Stimulated activated CD4-positive, alpha-beta T cell treated with anti-CD3 and anti-CD28 coated beads, Interleukin-1b, Interleukin-23, amount 100 ng/mL, for 24 hours (primary cell): ENCODE data around the gene PEX26.
"Not testable (repeated sequence)": the region's sequence is repeated elsewhere in the genome, so short reads cannot be mapped to it uniquely, and the experiment has no call there.

Experiments used
- DNase-seq, 4 experiments: peaks; one replicate each; pipeline ENCODE4 v3.0.0-alpha.2; 2020; ENCODE audit warnings: low read depth in 4 of 4, low spot score in 1 of 4

Gene PEX26

DNA sequence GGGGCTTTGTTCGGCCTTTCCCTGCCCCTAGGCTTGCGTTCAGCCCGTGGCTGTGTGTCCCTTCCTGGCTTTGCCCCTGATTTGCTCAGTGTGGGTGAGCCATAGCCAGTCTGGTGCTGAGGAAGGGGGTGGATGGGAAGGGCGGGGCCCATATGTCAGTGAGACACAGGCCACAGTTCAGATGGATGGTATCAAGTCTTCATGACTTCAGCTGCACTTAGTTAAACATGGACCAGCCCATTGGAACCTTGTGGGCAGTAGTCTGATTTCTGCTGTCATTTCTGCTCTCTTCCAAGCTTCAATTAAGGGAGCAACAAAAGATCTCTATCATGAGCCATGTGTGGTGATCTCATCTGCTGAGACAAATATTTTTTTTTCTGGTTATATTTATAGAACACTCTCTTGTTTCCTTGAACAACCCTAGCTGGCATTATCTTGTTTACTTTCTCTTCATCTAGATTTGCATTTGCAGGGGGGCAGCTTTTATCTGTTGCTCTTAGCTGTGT, 21.6 kb upstream of the PEX26 start:
- DNase-seq = no peak

DNA sequence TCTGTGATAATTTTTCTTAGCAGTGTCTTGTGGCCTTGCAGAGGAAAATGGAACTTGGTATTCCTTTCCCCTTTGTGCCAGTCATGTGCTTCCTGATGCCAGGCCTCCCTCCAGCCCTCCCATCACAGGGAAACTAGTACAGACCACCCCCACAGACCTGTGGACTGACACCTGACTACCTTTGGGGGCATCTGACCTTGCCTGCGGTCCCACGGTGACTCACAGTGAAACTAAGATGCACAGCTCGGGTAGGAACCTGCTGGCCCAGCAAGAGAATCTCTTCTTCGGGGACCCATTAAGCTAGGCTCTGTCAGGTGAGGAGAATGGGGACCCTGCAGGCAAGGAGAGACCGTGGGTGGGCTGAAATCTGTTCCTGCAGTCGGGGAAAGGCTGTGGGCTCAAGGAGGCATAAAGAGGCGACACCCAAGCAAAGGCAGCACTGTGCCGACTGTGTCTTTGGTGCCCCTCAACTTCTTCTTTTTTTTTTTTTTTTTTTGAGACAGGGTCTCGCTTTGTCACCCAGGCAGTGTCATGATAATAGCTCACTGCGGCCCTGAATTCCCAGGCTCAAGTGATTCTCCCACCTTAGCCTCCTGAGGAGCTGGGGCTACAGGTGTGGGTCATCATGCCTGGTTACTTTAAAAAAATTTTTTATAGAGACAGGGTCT, 20.8 kb upstream of the PEX26 start:
- no peak for DNase-seq

DNA sequence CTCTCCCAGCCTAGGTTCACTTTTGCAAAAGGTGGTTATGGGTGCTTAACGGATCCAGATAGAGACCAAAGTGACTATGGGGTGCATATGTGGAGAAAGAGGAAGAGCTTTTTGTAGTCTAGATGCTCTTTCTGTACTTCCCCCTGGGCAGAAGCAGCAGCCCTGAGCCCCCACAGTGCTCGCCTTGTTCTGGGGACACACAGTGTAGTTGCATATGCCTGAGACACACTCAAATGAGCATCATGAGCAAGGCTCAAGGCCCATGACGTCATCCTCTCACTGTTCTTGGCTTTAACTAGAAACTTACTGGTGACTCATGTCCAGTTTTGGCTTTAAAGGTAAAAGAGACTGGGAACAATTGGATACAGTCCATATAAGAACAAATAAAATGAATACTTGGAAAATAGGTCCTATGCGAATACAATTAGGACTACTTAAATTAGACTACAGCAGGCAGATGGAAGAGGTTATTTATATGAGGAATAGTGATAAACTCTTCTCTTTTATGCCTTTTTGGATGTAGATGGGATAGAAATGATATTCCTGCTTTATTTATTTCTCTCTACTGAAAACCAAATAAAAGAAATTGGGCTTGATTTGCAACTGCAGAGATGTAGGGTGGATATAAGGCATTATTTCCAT, 20.1 kb upstream of the PEX26 start:
- DNase-seq = no peak

DNA sequence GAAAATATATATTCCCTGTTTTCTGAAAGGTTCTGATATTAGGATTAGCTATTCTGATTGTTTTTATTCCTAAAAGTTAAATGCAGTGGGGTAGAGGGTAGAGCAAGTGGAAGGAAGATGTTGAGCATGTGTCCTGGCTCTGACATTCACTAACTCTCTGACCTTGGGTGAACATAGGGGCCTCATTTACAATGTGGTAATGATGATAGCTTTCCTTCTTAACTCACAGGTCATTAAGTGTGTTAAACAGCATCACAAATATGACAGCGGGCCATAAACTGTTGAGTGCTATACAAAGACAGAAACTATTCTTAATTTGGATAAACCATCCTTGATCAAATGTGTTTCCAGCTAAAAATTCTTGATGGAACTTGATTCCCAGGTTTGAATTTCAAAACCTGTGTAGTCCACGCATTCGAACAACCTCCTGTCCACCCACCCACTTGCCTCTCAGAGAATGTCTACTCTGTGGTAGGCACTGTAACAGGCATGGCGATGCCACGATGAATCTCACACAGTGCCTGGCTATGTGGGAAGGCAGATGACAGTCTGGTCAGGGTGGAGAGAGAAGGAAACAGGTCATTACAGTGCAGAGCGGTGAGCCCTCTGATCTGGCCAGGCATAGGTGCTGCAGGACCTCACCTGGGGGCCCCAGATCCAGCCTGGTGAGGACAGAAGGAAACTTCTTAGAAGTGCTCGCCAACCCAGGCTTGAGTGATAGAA, 19.3 kb upstream of the PEX26 start:
- no peak for DNase-seq

DNA sequence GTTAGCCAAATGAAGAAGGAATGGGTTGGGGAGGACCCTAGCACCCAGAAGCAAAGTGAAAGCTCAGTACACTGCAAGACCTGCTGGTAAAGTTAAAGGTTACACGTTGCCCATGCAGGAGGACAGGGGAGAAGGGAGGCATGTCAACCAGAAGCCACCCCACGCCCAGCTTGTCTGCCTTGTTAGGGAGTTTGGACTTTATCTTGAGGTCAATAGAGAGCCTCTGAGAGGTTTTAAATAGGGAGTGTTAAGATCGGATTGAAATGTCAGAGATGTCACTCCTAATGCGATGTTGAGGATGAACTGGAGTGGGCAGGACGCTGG, 18.7 kb upstream of the PEX26 start:
- DNase-seq = no peak

DNA sequence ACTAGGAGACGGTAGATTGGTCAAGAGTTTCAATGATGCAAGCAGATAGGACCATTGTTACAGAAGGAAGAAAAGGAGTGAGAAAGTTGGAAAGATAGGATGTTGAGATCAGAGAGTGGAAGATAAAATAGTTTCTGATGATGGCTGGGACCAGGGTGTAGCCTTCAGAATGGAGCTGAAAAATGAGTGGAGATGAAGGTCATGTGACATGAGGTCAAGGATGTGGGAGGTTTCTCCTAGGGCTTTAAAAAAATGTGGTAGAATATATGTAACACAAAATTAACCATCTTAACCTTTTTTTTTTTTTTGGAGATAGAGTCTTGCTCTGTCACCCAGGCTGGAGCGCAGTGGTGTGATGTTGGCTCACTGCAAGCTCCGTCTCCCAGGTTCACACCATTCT, 18.3 kb upstream of the PEX26 start:
- DNase-seq = no peak

DNA sequence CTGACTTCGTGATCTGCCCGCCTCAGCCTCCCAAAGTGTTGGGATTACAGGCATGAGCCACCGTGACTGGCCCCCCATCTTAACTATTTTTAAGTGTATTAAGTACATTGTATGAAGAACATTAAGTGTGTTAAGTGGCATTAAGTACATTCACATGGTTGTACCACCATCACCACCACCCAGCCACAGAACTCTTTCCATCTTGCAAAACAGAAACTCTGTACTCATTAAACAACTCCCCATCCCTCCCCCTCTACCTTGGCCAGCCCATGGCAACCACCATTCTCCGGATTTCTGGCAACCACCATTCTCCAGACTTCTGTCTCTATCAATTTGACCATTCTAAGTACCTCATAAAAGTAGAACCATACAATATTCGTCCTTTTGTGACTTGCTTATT, 17.8 kb upstream of the PEX26 start:
- no peak for DNase-seq

DNA sequence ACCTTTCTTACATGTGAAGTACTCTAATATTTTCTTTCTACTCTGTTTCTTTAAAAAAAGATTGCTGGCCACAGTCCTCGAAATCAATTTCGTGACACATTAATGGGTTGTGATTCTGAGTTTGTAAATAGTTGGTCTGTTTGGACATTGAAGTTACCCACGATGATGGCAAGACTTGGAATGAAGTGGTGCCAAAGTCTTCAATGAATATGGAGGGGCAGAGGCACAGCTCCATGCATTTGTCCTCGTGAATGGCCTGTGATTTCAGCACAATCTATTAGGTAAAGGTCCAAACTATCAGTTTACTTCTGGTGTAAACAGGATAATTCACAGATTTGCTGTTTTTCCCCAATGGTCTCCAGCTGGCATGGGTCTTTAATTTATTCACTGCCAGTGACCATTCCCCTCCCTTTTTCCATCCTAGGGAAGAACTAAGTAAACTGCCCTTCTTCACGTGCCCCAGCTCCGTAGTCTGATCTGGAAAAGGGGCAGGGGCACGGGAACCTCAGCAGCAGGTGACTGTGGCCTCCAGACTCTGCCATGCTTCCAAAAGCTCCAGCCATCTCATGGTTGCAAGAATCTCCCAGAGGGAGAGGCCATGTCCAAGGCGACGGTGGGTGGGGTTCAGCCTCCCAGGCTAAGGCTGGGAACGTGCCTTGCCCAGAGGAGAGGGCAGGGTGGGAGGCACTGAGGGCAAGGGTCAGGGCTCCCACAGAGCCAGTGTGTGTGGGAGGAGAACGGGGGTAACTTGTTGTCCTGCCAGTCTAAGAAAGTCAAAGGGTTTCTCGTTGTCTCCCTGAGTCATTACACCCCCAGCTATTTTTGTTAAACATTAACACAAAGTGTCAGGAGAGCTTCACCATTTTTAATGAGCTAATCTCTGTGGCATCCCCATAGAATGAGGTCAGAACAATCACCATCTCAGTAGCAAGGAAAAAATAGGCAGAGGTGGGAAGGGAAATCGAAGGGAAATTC, 16.9 kb upstream of the PEX26 start:
- no peak for DNase-seq

DNA sequence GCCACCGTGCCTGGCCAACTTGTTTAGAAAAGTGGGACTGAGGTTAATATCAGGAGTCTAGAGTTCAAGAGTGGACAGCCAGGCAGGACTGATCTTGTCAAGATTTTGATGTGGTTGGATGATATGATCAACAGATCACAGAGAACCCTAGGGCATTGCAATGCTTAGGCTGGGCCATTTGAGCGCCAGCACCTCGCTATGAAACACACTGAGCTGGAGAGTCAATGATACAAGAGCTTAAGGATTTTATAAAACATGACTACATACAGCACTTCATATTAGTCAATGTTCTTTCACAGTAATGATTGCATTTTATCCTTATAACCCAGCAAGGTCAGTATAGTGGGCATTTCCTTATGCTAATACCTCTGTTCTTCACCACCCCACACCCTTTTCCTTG, 15.4 kb upstream of the PEX26 start:
- no peak for DNase-seq

DNA sequence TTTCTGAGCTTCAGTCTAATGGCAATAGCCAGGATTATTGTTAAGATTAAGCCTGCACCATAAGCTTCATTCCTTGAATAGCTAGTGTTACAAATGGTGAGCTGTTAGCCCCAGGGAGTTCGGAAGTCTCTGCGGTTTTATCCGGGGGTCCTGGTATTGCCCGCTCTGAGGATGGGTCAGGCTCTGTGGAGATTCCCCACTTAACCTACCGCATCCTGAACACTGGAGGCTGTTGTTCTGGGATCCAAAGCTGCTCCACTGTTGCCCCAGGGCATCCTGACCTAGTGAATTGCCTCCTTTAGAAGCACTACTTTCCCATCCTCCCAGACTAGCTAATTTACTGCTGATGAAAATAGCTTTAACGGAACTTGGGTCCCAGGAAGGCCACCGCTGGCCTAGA, 14.5 kb upstream of the PEX26 start:
- DNase-seq = no peak

DNA sequence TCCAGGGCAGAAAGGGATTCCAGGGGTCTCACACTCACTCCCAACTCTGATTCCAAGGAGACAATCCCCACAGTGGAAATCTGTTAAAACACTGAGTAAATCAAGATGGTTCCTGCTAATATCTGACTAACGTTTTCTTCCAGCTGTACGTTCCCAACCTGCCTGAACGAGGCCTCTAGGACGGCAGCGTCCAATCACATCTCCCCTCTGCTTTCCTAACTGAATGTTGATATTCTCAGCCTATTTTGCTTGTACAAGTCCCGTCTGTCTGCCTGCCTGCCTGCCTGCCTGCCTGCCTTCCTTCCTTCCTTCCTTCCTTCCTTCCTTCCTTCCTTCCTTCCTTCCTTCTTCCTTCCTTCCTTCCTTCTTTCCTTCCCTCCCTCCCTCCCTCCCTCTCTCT, 14.1 kb upstream of the PEX26 start:
- DNase-seq = not testable (repeated sequence)

DNA sequence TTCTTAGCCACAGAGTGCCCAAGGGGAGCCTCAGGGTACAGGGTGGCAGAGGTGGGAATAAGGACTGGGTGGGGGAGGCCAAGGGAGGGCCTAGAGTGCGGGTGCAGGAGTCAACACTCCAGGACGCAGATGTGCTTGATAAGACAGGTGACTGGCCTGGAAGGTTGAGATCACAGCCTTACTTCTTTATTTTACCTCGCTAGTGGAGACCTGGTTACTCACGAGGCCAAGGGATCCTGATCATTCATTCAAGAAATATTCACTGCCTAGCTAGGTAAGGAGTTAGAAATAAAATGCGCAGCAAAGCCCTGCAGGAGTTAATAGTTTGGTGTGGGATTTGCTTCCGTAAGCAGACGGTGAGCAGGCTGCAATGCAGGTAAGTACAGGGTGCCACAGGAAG, 13.2 kb upstream of the PEX26 start:
- DNase-seq = no peak

DNA sequence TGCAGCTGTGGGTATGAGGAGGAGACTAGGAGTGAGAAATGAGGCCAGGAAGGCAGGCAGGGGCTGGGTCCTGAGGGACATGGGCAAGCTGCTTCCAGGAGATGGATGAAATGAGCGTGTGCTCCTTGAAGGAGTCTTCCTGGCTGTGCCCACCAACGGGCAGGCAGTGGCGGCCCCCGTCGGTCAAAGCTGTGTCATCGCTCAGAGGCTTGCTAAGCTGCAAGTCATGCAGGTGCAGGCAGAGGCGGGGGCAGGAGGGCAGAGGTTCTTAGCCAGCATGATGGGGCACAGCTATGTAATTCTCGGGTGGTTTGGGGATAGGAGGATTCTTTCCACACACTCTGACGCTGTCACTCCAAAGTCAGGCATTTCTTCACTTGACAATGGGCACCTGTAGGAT, 12.5 kb upstream of the PEX26 start:
- DNase-seq = no peak

DNA sequence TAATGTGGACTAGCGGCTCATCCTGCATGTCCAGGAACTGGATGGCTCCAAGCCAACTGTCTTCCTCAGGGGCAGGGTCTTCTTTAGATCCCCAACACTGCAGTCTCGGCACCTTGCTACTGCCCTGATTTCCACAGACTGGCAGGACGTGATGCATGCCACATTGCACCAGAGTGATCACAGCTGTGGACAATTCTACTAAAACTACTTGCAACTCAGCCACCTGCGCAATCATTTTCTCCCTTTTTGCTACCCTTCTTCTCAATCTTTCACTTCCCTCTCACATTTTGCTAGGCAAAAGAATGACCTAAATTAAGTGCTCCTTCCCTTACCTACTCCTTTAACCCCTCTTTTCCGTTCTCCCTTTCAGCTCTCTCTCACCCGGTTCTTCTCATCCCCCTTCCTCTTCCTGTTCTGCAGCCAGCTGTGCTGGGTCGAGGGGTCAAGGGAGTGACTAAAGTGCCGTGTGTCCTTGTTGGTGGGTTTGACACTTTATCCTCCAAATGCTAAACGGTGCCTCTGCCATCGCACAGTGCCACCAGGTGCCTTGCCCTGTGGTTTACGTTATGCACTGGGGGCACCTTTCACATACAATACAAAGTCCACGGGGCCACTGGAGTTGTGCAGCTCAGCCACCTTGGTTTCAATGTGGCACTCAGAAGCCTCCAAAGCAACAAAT, 11.5 kb upstream of the PEX26 start:
- no peak for DNase-seq

DNA sequence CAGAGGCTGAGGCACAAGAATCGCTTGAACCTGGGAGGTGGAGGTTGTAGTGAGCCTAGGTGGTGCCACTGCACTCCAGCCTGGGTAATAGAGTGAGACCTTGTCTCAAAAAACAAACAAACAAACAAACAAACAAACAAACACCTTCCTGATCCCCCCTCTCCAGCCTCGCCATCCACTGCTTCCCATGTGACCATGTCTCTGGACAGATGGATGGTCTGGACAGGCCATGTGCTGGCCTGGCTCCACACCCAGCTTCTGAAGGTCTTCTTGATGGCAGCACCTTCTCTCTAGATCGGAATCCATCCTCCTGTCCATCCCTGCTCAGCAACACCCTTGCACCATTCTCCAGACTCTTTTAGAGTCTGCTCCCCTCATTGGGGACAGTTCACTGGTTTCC, 10.7 kb upstream of the PEX26 start:
- no peak for DNase-seq

DNA sequence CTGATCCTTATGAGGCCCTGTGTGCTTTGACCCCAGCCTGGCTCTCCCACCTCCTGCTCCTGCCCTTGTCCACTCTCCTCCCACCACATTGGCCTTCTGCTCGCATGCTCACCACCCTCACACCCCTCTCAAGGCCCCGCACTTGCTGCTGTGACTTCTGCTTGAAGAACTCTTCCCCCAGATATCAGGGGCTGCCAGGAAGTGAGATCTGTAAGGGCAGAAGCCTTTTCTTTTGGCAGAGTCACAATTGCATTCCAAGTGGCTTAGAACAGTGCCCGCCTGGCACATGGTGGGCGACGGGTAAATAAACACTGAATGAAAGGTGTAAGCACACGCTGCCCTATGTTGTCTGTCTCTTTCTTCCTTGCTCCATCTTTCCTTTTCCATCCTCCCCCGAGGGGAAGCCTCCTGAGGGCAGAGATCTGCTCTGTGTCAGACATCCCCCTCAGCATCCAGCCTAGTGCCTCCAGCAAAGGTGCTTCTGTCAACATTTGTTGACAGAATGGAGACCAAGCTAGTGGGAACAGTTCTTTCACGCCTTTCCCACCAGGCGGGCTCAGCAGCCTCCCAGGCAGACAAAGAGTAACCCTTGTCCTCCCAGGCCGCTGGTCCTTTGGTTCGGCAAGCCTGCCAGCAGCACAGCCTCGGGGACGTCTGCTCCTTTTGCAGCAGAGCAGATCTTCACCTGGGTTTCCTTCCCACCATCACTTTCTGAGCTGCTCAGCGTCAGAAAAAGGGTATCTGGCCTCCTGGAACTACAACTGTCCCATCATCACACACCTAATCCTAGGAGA, 10.0 kb upstream of the PEX26 start:
- no peak for DNase-seq

DNA sequence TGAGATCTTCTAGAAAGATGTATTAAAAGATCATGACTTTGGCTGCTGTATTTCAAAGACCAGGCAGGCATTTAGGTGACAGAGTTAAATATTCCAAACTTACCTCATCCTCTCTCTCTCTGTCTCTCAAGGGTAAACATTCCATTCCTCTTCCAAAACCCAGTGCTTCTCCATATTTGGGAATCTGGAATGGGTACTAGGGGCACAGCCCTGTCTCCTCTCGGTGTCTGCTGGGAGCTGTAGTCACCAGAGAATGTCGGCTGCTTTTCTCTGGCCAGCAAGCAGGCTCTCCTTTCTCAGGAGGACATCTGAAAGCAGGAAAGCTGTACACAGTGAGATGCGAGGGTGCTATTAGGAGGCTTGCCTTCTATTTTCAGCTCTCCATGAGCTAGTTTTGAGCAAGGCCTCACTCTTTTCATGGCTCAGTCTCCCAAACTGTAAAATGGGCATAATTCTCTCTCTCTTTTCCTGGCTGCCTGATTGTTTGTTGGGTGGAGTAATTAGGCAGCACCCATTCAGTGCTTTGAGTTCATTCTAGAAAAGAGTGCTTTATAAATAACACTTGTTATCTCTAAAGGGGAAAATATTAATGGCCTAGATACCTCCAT, 9.3 kb upstream of the PEX26 start:
- DNase-seq = no peak

DNA sequence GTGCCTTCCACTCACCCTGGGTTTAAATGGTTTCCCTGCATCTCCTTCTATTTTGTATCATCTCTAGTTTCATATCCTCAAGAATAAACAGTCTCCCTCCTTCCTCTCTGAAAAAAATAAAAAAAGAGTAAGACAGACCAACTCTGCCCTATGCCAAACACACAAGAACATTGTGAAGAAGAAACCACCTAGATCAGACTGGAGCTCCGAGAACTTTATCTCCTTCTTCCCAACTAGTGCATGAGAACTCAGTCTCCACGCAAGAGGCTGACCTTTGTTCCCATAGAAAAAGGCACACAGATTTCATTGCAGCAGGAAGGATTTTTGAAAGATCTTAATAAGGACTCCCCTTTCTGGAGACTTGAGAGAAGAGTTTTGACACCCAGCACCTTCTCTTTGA, 8.7 kb upstream of the PEX26 start:
- DNase-seq = no peak

DNA sequence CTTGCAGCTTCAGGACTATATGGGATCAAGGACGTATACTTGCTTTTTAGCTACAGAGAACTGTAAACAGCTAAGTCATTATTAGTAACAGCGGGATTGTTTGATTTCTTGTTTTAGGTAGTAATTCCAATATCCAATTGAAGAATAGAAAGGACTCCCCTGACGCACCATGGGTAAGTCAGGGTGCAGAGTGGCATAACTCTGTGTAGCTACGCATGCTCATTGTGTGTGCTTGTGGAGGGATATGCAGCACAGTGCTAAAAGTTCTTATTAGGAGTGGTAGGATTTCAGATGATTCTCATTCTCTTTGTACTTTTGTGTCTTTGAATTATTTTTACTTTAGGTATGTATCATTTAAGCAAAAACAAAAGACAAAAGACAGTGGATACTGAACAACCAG, 7.7 kb upstream of the PEX26 start:
- no peak for DNase-seq
